HUES48 (cell line): Measurements from ENCODE around the gene IL7R.

Source experiments
- H3K27ac ChIP-seq: one replicate; pipeline ENCODE4 v1.7.0; 2013; ENCODE audit warnings: low read depth, low read length, inconsistent platforms
- H3K27me3 ChIP-seq: 2 replicates; pipeline ENCODE4 v1.6.1; 2013; ENCODE audit warnings: mild to moderate bottlenecking, low read length; ENCODE audit not compliant: control insufficient read depth, insufficient read depth
- H3K36me3 ChIP-seq: 2 replicates; pipeline ENCODE4 v1.6.1; 2013; ENCODE audit warnings: low read length; ENCODE audit not compliant: control insufficient read depth, insufficient read depth
- H3K4me1 ChIP-seq: 2 replicates; pipeline ENCODE4 v1.6.1; 2013; ENCODE audit warnings: mild to moderate bottlenecking, low read length; ENCODE audit not compliant: control insufficient read depth, insufficient read depth
- H3K4me3 ChIP-seq: 2 replicates; pipeline ENCODE4 v1.5.1; 2013; ENCODE audit warnings: mild to moderate bottlenecking, low read depth, low read length
- H3K9ac ChIP-seq: 2 replicates; pipeline ENCODE4 v1.6.1; 2013; ENCODE audit warnings: mild to moderate bottlenecking, low read depth, low read length, moderate library complexity
- H3K9me3 ChIP-seq: 2 replicates; pipeline ENCODE4 v1.6.1; 2013; ENCODE audit warnings: low read length; ENCODE audit not compliant: control insufficient read depth, insufficient read depth

Gene IL7R

DNA sequence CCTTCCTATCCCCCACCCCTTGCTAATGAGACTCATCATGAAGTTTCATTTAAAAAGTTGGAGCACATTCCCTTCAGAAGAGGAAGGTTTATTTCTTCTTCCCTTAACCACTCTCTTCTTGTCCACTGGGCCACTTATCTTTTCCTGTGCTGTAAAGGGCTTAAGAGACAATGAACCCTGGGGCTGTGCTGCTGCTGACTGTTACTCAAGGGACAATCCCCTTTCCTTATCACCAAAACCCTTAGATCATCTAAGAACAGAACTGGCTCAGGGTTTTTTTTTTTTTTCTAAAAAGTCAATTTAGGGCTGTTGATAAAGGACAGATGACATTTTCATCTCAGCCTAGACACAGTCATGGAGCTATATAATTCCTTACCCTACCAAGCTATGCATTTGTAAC is 52.1 kb downstream of the IL7R start:
- Histone ChIP-seq H3K9me3 (peaks cover 17% of the 10 kb centered on the region; the same call in 1 of the 2 replicates), H3K27ac (no peak overlapping the region), H3K4me1 (no peaks in the 10 kb centered on the region), H3K27me3 (no peaks in the 10 kb centered on the region), H3K36me3 (no peaks in the 10 kb centered on the region), H3K9ac (no peak overlapping the region), H3K4me3 (no peak overlapping the region)

DNA sequence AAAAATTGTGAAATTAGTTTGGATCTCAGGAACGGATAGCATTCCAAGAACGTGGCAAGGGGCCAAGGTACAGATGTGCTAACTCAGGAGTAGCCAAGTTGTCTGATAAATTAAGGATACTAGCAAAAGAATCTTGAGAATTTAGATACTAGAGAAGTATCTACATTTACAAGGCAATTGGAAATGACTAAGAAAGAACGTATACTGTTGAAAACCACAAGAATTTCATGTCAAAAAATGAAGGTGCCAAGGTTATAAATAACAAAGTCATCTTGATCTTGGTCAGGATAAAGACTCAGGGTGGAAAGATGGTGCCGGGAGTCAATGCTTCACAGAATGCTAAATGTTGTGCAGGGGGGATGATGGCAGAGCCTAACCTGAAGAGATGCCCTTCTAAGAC is 62.5 kb downstream of the IL7R start:
- H3K9me3 ChIP-seq: no peaks in the 10 kb centered on the region
- H3K27me3 ChIP-seq: peaks cover 19% of the 10 kb centered on the region

DNA sequence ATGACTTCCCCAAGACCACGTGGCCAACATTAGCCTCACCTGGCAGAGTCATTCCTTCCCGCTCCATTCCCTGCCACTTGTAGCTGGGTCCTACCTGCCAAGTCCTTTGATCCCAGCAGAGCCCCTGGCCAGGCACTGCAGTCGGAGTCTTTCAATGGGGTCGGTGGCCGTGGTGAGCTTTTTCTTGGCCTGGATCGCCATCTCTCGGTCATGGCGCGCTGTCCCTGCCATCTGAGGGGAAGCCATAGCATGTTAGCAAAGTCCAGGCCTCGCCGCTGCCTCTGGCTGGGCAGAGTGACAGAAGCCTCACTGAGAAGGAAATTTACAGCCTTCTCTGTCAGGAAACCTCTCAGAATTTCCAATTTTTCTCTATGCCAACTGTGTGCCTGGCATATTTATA is 64.2 kb downstream of the IL7R start:
- Histone ChIP-seq H3K36me3 (no peaks in the 10 kb centered on the region), H3K27me3 (peaks cover 35% of the 10 kb centered on the region), H3K27ac (no peak overlapping the region), H3K9me3 (no peaks in the 10 kb centered on the region), H3K9ac (no peak overlapping the region), H3K4me1 (no peaks in the 10 kb centered on the region), H3K4me3 (no peak overlapping the region)

More for the DNA sequence above, 62.5 kb downstream of the IL7R start:
- Histone ChIP-seq H3K4me1 (no peaks in the 10 kb centered on the region), H3K4me3 (no peak overlapping the region), H3K36me3 (no peaks in the 10 kb centered on the region), H3K27ac (no peak overlapping the region), H3K9ac (no peak overlapping the region)

DNA sequence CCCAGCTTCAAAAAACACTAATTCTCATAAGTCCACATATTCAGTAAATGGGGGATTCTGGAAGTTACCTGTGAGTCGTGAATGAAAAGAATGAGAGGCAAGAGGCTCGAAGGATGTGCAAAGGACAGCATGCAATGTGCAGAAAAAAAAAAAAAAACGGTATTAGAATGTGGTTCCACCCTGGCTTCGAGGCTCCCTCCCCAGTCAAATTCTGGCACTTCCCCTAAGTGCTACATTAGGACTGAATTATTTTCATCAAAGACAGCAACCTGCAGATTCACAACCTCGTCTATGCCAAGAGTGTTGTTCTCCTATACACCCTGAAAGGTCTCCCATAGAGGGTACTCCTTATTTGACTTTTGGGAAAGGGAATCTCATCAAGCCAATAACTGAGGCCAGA is 65.2 kb downstream of the IL7R start:
- H3K9me3 ChIP-seq: no peaks in the 10 kb centered on the region
- H3K4me3 ChIP-seq: no peak overlapping the region
- no peak overlapping the region for H3K27ac ChIP-seq
- peaks cover 43% of the 10 kb centered on the region for H3K27me3 ChIP-seq
- H3K9ac ChIP-seq: no peak overlapping the region
- no peaks in the 10 kb centered on the region; the same call in 1 of the 2 replicates for H3K4me1 ChIP-seq
- no peaks in the 10 kb centered on the region for H3K36me3 ChIP-seq

GRCh38 chr5:35922468-35922867 is 65.8 kb downstream of the IL7R start:
- peaks cover 45% of the 10 kb centered on the region for H3K27me3 ChIP-seq
- H3K36me3 ChIP-seq: no peaks in the 10 kb centered on the region
- H3K27ac ChIP-seq: no peak overlapping the region
- H3K4me1 ChIP-seq: no peaks in the 10 kb centered on the region; the same call in 1 of the 2 replicates
- H3K9me3 ChIP-seq: no peaks in the 10 kb centered on the region
- no peak overlapping the region for H3K9ac ChIP-seq
- H3K4me3 ChIP-seq: no peak overlapping the region

- Histone ChIP-seq H3K4me3 (no peak overlapping the region), H3K36me3 (no peaks in the 10 kb centered on the region), H3K27me3 (peaks cover 53% of the 10 kb centered on the region), H3K9me3 (no peaks in the 10 kb centered on the region), H3K4me1 (no peaks in the 10 kb centered on the region; the same call in 1 of the 2 replicates), H3K9ac (no peak overlapping the region), H3K27ac (no peak overlapping the region)
These were observed 67.6 kb downstream of the IL7R start for GRCh38 chr5:35924122-35924949.

- Histone ChIP-seq H3K27me3 (peaks cover 53% of the 10 kb centered on the region), H3K36me3 (no peaks in the 10 kb centered on the region), H3K4me3 (no peak overlapping the region), H3K9ac (no peak overlapping the region), H3K4me1 (no peaks in the 10 kb centered on the region; the same call in 1 of the 2 replicates), H3K27ac (no peak overlapping the region), H3K9me3 (no peaks in the 10 kb centered on the region)
These were observed 68.4 kb downstream of the IL7R start for GRCh38 chr5:35924950-35925722.

DNA sequence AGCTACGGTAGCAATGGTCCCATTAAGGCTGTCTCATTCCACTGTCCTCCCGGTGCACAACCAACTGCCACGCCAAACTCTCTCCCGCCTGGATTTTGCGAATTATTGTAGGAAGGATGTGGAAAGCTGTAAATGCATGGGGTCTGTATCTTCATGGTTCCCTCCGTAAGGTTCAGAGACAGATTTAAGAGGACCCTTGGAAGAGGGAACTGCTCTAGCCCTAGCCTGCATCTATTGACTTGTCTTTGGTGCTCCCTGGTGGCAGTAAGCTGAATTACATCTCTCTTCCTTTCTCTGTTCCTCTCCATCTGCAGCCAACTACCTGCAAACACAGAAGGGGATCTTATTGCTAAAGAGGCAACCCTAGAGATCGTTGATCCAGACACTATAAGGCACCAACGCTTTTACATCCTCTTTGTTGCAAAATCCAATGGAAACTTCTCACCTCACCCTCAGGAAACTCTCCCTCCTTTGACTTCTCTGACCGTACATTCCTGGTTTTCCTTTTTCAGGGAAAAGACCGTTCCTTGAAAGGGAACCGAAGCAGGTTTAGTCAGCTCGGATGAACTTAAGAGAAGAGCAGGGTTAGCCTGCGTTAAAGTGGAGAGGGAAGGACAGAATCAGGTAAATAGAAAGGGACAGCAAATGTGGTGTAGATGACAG is 69.8 kb downstream of the IL7R start:
- Histone ChIP-seq H3K9ac (no peak overlapping the region), H3K27ac (no peak overlapping the region), H3K4me3 (no peak overlapping the region), H3K36me3 (no peaks in the 10 kb centered on the region), H3K27me3 (peaks cover 53% of the 10 kb centered on the region), H3K4me1 (no peaks in the 10 kb centered on the region; the same call in 1 of the 2 replicates), H3K9me3 (no peaks in the 10 kb centered on the region)
